ENCODE results near the gene TMEM41B. TPM values are rescaled to one million over a fixed set of nuclear protein-coding genes. Genes with fewer than 3 reads are reported as not detected.
"Not testable (repeated sequence)": the region's sequence is repeated elsewhere in the genome, so short reads cannot be mapped to it uniquely, and the experiment has no call there.

The TMEM41B gene
- total RNA-seq, 4 donors from 2014 or later: 26.0 to 31.2 (median 28.9) TPM

DNA sequence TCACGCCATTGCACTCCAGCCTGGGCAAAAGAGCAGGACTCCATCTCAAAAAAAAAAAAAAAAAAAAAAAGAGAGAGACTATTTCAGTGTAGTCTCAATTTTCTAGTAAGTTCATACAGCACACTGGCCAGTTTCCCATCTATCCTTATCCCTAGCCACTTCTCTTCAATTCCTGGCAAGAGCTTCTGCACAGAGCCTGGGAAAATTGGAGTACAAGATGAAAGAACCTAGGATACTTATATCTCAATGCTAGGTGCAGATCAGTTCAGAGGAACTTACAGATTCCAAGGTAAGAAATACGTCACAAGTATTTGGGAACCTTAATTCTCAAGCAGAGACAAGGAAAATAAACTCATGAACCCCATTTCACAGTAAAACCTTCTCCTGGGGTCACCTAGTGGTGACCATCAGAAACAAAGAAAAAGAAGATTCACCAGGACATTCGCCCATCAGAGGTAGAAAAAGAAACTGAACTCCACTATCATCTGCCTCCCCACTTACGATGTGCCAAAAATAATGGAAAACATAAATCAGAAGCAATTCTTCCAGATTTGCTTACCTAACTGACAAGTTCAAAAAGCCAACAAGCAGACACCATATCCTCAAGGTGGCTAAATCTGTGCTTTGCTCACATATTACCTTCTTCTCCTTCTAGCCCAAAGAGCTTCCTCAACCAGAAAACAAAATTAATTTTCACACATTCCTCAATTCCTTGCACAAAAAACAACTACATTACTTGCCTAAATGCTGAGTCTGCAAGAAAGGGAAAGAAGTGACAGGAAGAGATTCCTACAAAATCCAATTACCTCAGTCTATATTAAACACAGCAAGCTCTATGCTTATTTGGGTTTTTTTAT, 54.2 kb downstream of the TMEM41B start:
- Histone ChIP-seq H3K4me3 (no peak overlapping the region), H3K4me1 (peaks cover 0 to 50% (median 12%) of the 10 kb centered on the region in 4 donors), H3K36me3 (peaks cover 0 to 2% (median 0%) of the 10 kb centered on the region in 3 donors), H3K9me3 (no peaks in the 10 kb centered on the region), H3K27me3 (no peaks in the 10 kb centered on the region), H3K27ac (no peak overlapping the region)
- TF ChIP-seq EP300 (IDR thresholded peaks at IDR 0.05): no peak
- TF ChIP-seq, protein P1, sequence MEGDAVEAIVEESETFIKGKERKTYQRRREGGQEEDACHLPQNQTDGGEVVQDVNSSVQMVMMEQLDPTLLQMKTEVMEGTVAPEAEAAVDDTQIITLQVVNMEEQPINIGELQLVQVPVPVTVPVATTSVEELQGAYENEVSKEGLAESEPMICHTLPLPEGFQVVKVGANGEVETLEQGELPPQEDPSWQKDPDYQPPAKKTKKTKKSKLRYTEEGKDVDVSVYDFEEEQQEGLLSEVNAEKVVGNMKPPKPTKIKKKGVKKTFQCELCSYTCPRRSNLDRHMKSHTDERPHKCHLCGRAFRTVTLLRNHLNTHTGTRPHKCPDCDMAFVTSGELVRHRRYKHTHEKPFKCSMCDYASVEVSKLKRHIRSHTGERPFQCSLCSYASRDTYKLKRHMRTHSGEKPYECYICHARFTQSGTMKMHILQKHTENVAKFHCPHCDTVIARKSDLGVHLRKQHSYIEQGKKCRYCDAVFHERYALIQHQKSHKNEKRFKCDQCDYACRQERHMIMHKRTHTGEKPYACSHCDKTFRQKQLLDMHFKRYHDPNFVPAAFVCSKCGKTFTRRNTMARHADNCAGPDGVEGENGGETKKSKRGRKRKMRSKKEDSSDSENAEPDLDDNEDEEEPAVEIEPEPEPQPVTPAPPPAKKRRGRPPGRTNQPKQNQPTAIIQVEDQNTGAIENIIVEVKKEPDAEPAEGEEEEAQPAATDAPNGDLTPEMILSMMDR (IDR thresholded peaks at IDR 0.05): peak in 3 of 5 experiments; percentile 12 to 19 (median 13)
- 51 to 60% methylated on average over 4 of the region's 4 CpGs for WGBS, 2 donors
- DNase-seq (ENCODE audit: low spot score in 2 of 2): no peak

DNA sequence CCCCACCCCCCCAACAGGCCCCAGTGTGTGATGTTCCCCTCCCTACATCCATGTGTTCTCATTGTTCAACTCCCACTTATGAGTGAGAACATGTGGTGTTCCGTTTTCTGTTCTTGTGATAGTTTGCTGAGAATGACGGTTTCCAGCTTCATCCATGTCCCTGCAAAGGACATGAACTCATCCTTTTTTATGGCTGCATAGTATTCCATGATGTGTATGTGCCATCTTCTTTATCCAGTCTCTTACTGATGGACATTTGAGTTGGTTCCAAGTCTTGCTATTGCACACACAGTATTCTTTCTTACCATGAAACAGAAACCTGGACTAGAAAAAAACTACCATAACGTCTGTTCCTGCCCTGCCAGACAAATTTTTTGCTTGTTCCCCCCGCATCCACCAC, 56.1 kb downstream of the TMEM41B start:
- not testable (repeated sequence) for H3K9me3 ChIP-seq; H3K36me3 ChIP-seq; H3K27ac ChIP-seq; H3K27me3 ChIP-seq; DNase-seq (ENCODE audit: low spot score in 2 of 2); H3K4me3 ChIP-seq
- peaks cover 0 to 48% (median 11%) of the 10 kb centered on the region in 4 donors for H3K4me1 ChIP-seq
- 85 to 92% methylated on average over 4 of the region's 4 CpGs for WGBS, 2 donors

DNA sequence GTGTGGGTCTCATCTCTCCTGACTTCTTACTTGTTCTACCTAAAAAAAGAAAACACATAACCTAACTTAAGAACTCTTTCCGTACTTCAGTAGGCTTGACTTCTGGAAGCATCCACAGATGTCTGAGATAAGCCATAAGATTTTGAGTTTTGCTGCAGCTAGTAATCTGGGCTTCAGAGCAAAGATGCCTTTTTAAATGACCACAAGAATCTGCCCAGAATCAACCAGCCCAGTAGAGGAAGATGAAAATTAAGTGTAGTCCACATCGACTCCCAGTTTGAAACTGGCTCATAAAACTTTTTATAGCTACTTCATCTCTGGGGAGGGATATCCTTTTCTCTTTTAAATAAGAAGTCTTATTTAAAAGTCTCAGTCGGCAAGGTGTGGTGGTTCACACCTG, 60.0 kb downstream of the TMEM41B start:
- H3K27me3 ChIP-seq: no peaks in the 10 kb centered on the region
- TF ChIP-seq POLR2A (IDR thresholded peaks at IDR 0.05) (no peak), EP300 (IDR thresholded peaks at IDR 0.05) (no peak)
- TF ChIP-seq, protein P1 (IDR thresholded peaks at IDR 0.05): no peak
- no peak for DNase-seq (ENCODE audit: low spot score in 2 of 2)
- H3K36me3 ChIP-seq: peaks cover 0 to 6% (median 0%) of the 10 kb centered on the region in 3 donors
- no peaks in the 10 kb centered on the region for H3K9me3 ChIP-seq
- no peak overlapping the region for H3K4me3 ChIP-seq
- peaks cover 0 to 34% (median 3%) of the 10 kb centered on the region in 4 donors for H3K4me1 ChIP-seq
- WGBS, 2 donors: 83 to 86% methylated on average over 3 of the region's 3 CpGs
- no peak overlapping the region for H3K27ac ChIP-seq

DNA sequence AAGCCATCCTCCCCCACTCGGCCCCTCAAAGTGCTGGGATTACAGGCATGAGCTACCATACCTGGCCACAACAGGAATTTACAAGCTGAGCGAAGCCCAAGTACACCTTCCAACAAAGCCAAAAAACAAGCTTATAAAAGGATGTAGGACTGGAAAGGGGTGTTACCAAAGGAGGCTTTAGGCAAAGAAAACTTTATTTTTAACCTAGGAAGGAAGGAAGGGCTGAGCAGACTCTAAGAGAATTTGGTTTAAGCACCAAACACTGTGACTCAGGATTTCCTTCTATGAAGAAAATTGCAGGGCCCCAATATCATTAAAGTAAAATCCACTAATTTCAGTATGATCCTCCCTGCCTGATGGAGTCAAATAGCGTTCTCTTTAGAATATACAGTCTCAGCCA, 61.3 kb downstream of the TMEM41B start:
- TF ChIP-seq, protein P1 (IDR thresholded peaks at IDR 0.05): no peak
- Histone ChIP-seq H3K4me1 (peaks cover 0 to 31% (median 3%) of the 10 kb centered on the region in 4 donors), H3K27me3 (no peaks in the 10 kb centered on the region), H3K9me3 (no peaks in the 10 kb centered on the region), H3K36me3 (peaks cover 0 to 6% (median 0%) of the 10 kb centered on the region in 3 donors), H3K4me3 (no peak overlapping the region), H3K27ac (peak overlapping the region in 1 of 4 donors; percentile 15)
- DNase-seq (ENCODE audit: low spot score in 2 of 2): no peak
- 69 to 70% methylated on average over 3 of the region's 3 CpGs for WGBS, 2 donors

DNA sequence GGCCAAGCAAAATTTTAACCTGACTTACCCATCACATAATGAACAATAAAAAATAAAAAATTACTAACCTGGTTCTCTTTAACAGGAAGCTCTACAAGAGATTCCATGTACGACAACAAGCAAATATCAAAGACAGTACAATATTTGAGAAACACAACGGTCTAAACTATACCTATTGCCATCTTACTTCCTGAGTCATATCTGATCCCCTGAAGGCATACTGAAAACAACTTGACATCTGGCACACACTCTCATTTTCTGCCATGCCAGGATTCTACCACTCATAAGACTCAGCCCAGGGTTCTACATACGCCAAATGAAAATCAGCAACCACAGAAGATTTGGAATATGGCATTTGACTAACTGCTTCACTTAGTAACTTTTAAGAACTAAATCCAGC, 63.1 kb downstream of the TMEM41B start:
- peaks cover 0 to 6% (median 0%) of the 10 kb centered on the region in 3 donors for H3K36me3 ChIP-seq
- H3K27ac ChIP-seq: no peak overlapping the region
- H3K9me3 ChIP-seq: no peaks in the 10 kb centered on the region
- TF ChIP-seq EP300 (IDR thresholded peaks at IDR 0.05) (no peak), POLR2A (IDR thresholded peaks at IDR 0.05) (no peak)
- TF ChIP-seq, protein P1 (IDR thresholded peaks at IDR 0.05): no peak
- H3K4me1 ChIP-seq: peaks cover 0 to 25% (median 3%) of the 10 kb centered on the region in 4 donors
- no peak overlapping the region for H3K4me3 ChIP-seq
- no peak for DNase-seq (ENCODE audit: low spot score in 2 of 2)
- no peaks in the 10 kb centered on the region for H3K27me3 ChIP-seq
- WGBS, 2 donors: 88% methylated on average over 3 of the region's 3 CpGs

Measured in tibial nerve (tissue), 4 donors.